Ishikawa (cell line): Measurements from ENCODE around the gene GFY.

Experiments used
- EGR1 ChIP-seq: IDR thresholded peaks from 2 replicates; pipeline ENCODE4 v1.6.1; 2012
- TEAD4 ChIP-seq: IDR thresholded peaks from 2 replicates; pipeline ENCODE4 v1.6.1; 2012

GRCh38 chr19:49387936-49388372 lies 37.2 kb upstream of the GFY start, which contains the start of gene KASH5:
- TF ChIP-seq TEAD4 (no peak), EGR1 (0 out of 2 replicates have a peak, but pooled peaks have one; percentile 11)
